HG03558 (cell line): Measurements from ENCODE around the gene ARID4B.
"Not testable (repeated sequence)": the region's sequence is repeated elsewhere in the genome, so short reads cannot be mapped to it uniquely, and the experiment has no call there.

Experiments
- ATAC-seq: cut with Tn5 transposase; IDR thresholded peaks from one replicate; pipeline ENCODE4 v1.9.1; 2021; ENCODE audit warnings: moderate number of reproducible peaks; ENCODE audit not compliant: unreplicated experiment; ENCODE audit errors: extremely low read depth

The ARID4B gene

DNA sequence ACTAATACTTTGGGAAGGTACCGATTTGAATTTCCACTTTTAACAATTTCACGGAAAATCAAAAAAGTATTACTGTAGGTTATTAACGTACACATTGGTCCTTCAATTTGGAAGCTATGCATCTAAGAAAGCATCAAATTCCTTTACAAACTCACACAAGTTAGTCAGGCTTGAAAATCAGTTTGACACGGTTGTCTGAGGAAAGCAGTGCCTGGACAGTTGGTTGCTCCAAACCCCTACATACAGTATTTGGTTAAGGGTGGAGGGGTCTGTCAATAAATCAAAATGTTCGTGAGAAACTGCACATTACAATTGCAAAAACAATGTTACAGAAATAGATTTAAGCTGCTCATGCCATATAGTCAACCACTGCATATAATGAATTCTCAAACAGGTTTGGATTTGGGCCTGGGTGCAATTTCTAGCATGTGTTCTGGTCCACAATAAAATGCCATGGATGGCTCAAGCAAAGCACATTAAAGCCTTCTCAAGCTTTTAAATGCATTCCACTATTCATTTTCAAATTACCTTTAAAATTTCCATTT is 147.0 kb downstream of the ARID4B start:
- no peak for ATAC-seq

DNA sequence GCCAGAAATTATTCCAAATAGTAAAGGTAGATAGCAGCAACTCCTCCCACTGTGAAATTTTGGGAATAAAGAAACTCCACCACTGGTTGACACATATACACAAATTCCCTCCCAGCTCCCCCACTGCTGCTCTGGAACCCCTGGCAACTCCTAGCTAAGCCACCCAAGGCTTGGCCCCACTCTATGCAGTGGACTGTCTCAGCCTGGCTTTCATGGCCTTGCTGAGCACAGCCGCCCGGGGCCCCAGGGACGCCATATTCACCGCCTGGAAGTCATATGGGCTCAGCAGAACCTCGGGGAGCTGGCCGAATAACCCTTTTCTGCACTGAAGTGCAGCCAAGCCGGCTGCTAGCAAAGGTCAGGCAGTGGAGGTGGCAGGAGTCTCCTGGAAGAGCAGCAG is 151.5 kb downstream of the ARID4B start:
- no peak for ATAC-seq

GRCh38 chr1:235169986-235170385 is 158.0 kb downstream of the ARID4B start:
- ATAC-seq, result no peak

- ATAC-seq, result no peak
These were observed 159.6 kb downstream of the ARID4B start for GRCh38 chr1:235168375-235168774.

DNA sequence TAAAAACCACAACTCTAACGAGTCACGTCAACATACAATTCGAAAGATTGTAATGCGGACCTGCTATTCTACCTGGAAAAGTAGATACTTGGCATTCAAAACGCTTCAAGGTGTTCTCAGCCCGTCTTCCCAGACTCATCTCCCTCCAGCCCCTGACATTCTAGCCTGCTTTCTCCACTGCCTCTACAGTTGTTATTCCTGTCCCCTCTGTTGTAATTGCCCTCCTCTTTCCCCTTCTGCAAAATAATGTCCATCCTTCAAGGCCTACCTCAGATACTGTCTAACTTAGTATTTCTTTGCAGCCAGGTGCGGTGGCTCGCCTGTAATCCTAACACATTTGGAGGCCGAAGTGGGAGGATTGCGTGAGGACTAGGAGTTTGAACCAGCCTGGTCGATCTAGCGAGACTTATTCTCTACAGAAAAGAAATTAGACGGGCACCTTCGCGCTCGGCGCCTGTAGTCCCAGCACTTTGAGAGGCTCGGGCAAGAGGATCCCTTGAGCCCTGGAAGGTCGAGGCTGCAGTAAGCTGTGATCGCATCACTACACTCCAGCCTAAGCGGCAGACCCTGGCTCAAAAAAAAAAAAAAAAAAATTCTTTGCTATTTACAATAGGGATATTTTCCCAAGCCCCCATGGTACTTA is 166.2 kb downstream of the ARID4B start:
- no peak for ATAC-seq

DNA sequence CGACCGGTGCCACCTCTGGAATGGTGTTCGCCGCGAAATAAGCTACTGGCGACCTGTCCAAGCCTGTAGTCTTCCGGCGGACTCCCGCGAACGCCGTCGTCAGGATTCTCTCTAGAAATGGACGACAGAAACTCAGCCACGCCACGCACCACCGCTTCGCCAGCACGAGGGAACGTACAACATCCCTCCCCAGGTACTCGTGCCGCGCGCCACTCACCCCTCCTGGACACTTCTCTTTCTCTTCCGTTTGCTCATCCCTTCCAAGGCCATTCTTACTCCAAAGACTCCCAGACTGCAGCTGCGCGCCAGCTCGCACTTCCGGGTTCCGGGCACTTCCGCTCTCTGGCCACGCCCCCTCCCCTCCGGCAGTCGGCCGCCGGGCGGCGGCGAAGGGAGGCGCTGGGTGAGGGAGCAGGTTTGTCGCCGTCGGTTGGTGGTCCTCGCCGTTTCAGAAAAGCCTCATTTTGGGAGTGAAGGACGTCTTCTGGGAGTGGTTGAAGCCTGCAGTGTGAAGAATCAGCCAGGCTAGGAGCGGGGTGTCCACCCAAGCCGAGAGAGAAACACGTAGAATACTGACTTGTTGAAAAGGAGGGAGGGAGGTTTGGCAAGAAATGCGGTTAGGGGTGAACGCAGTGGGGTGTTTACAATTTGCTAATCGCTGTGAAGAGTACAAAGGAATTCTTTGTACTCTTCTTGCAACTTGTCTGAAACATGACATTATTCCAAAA is 166.9 kb downstream of the ARID4B start, which contains the start of gene RBM34:
Gene RBM34 (minus strand): TSS at position 294 of the 728 bp plus-strand sequence. CDS start 24 bp downstream, at position 270.
- peak; percentile 71 for ATAC-seq

GRCh38 chr1:235160383-235160956 is 167.5 kb downstream of the ARID4B start:
- ATAC-seq, result peak; percentile 15

- not testable (repeated sequence) for ATAC-seq
These were observed 168.0 kb downstream of the ARID4B start for GRCh38 chr1:235159930-235160329.

GRCh38 chr1:235159284-235159683 is 168.7 kb downstream of the ARID4B start:
- ATAC-seq, result not testable (repeated sequence)

GRCh38 chr1:235158680-235159079 is 169.3 kb downstream of the ARID4B start:
- ATAC-seq, result no peak

DNA sequence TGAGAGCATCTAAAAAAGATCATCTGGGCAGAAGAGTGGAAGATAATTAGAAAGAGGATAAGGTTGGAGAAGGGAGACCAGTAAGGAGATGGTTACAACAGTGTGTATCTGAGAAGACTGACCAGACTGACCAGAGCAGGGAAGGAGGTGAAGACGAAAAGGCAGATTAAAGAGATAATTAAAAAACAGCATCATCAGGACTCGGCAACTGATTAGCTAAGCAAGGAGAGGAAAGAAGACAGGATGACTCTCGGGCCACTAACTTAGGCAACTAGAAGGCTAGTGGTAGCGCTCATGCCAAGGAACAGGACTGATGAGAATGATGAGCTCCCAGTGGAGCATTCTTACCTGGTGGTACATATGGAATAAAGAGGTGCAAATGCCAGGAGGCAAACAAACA is 170.8 kb downstream of the ARID4B start:
- no peak for ATAC-seq

DNA sequence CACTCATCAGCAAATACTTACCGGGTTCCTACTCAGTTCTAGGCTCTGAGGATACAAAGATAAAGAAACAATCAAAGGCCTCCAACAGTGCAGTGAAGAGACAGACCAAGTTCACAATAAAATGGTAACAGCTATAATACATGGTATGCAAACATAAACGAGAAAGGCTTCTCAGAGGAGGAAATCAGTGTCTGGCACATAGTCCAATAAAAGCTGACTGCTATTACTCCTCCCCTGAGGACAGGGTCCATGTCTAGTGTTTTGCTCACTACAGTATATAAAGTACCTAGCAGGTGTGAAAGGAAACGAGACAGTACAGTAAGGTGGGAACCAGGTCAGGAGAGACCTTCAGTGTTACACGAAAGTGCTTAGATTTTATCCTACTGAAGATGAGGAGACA is 171.2 kb downstream of the ARID4B start:
- no peak for ATAC-seq

DNA sequence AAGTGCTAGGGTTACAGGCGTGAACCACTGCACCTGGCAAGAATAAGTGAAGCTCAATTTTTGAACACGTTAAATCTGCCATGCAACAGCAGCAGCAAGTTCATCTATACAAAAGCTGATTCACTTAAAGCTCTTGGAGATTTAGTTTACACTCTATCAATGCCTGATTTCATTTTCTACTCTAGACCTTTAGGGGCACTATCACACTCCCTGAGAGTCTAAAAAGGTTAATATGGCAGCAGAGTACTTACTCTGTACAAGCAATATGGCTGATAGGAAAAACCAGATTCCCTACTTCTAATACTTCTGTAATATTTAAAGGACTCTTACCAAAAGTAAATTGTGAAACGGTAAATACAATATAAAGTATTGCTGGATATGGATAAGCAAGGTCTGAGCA is 171.7 kb downstream of the ARID4B start:
- ATAC-seq, result no peak

DNA sequence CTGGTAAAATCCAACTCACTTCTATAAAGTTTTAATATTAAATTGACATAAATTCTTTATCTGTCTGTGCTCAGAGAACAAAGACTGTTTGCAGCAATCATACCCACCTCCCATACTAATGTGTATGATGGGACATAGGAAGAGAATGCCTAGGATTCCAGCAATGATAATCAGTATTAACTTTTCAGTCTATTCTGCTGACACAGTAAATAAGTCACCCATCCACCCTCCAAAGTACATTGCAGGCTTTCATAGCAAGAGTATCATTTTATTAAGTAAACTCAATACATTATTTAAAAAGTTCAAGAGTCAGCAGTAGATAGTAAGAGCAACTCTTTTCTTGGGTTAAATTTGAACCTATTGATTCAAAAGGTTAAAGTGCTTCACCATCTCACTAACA is 175.7 kb downstream of the ARID4B start:
- ATAC-seq, result no peak

DNA sequence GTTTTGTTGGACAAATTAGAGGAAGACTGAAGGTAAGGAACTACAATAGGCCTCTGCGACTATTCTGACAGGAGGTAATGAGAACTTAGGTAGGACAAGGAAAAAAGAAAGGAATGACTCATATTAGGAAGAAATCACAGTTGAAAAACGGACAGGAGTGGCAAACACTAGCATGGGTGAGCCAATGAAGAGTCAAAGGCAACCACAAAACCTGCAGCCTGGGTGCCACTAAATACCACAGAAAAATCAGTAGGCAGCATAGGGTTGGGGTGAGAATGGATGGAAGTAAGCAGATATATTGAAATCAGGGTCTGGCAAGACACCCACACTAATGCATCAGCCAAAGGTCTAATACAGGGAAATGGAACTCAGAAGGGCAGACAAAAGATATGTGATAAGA is 176.9 kb downstream of the ARID4B start:
- ATAC-seq, result no peak

- ATAC-seq, result no peak
These were observed 178.2 kb downstream of the ARID4B start for GRCh38 chr1:235149824-235150223.

- ATAC-seq, result no peak
These were observed 180.7 kb downstream of the ARID4B start for GRCh38 chr1:235147269-235147668.

- ATAC-seq, result no peak
These were observed 182.3 kb downstream of the ARID4B start for GRCh38 chr1:235145639-235146038.

GRCh38 chr1:235142991-235143390 is 185.0 kb downstream of the ARID4B start:
- ATAC-seq, result no peak

DNA sequence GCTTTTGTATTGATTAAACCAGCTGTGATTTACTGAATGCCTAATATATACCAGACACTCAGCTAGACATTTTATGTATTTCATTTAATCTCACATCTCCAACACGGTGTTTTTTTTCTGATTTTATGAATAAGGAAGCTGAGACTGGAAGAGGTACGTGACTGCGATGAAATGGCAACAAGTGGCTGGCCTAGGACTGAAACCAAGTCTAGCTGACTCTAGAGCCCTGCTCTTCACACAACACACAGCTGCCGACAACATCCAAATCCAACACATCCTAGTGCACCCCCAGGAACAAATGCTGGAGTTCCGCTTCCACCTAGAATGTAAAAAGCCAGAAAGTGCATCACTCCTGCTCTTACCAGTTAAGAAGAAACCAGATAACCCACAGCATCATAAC is 188.7 kb downstream of the ARID4B start:
- ATAC-seq, result no peak

- no peak for ATAC-seq
These were observed 189.2 kb downstream of the ARID4B start for GRCh38 chr1:235138821-235139220.
